Fibroblast of lung (primary cell): ENCODE data around the gene LILRA6.

Source experiments
- EZH2 ChIP-seq: IDR thresholded peaks from 2 replicates; pipeline ENCODE4 v1.5.1; 2012; ENCODE audit warnings: low read length, control low read depth, mild to moderate bottlenecking; ENCODE audit errors: missing control alignments
- TF ChIP-seq, protein P1 (sequence below), 2 donors: IDR thresholded peaks in 1 of 2; conservative IDR thresholded peaks in 1 of 2; 1 replicate in 1 of 2; 2 replicates in 1 of 2; pipeline ENCODE4 v1.5.1; 2011 to 2012; ENCODE audit warnings: low read length in 2 of 2, control low read depth in 1 of 2, inconsistent platforms in 1 of 2, low read depth in 1 of 2, mild to moderate bottlenecking in 1 of 2

DNA sequence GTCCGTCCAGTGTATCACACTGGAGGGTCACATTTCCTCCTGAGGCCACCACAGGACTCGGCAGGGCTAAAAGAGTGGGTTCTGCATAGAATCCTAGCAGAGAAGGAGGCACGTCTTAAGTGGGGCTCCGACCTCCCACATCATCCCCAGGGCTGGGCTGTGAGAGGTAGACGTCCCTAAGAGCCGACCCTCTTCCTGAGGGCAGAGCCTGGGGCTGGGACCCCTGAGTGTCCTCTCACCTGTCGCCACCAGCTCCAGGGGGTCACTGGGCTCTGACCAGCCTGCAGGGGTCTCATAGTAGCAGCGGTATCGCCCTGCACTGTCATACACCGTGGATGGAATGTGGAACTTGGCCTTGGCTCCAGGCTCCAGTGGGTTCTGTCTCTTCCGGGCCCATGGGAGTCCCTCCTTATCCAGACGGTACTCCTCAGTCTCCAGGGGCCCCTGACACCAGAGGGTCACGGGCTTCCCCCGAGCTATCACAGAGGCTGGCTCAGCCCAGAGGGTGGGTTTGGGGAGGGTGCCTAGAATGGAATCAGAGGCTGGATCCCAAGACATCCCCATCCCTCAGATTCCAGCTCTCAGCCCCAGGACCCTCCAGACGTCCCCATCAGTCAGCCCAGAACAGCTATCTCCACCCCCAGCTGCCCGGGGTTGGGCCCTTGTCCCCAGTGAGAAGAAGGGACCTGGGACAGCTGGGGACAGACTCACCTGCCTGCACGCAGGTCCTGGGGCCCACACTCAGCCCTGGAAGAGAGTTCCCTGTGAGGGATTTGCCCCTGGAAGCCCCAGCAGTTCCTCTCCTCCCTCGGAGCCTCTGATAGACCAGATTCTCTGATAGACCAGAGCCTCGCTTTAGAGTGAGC lies 13.9 kb upstream of the LILRA6 start:
- TF ChIP-seq, protein P1, sequence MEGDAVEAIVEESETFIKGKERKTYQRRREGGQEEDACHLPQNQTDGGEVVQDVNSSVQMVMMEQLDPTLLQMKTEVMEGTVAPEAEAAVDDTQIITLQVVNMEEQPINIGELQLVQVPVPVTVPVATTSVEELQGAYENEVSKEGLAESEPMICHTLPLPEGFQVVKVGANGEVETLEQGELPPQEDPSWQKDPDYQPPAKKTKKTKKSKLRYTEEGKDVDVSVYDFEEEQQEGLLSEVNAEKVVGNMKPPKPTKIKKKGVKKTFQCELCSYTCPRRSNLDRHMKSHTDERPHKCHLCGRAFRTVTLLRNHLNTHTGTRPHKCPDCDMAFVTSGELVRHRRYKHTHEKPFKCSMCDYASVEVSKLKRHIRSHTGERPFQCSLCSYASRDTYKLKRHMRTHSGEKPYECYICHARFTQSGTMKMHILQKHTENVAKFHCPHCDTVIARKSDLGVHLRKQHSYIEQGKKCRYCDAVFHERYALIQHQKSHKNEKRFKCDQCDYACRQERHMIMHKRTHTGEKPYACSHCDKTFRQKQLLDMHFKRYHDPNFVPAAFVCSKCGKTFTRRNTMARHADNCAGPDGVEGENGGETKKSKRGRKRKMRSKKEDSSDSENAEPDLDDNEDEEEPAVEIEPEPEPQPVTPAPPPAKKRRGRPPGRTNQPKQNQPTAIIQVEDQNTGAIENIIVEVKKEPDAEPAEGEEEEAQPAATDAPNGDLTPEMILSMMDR (conservative IDR thresholded peaks at IDR 0.05 in 1 of 2, IDR thresholded peaks at IDR 0.05 in 1 of 2; ENCODE audit: low read depth in 1 of 2, low read length in 2 of 2): no peak
- no peak for TF ChIP-seq EZH2
